ENCODE results near the gene HTRA1. TPM values are rescaled to one million over a fixed set of nuclear protein-coding genes. Genes with fewer than 3 reads are reported as not detected.

HTRA1 gene
- total RNA-seq, 1 experiment from 2014 or later, result 18.6 TPM

DNA sequence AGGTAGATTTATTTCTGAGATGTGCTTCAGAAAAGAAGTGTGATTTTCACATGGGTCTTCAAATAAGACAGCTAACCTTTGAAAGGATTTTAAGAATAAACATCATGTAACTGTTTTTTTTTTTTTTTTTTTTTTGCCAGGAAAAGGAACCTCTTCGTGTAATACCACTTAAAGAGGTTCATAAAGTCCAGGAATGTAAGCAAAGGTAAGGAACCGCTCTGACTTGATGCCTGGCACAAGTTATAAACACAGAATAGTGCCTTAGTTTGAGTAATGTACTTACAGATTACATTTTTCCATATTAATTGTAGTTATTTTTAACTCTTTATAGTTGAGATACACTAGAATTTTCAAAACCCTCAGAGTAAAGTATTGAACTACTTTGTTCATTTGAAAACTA, 37.3 kb upstream of the HTRA1 start:
- Histone ChIP-seq H4K20me1 (ENCODE audit: low read length) (no peaks in the 10 kb centered on the region), H3K27ac (ENCODE audit: low read length) (no peak overlapping the region), H3K36me3 (ENCODE audit: low read depth, low read length) (no peaks in the 10 kb centered on the region), H3K4me3 (ENCODE audit: low read length) (no peak overlapping the region), H3K9ac (ENCODE audit: low read length) (no peak overlapping the region), H3F3A (ENCODE audit: low read length, unreplicated experiment) (no peaks in the 10 kb centered on the region), H3K4me1 (ENCODE audit: insufficient read depth, low read length) (no peaks in the 10 kb centered on the region), H3K79me2 (ENCODE audit: low read length) (no peaks in the 10 kb centered on the region), H3K9me2 (replicated peaks; ENCODE audit: low read length) (no peaks in the 10 kb centered on the region), H3K4me2 (ENCODE audit: low read length) (no peak overlapping the region), H2AFZ (ENCODE audit: low read length) (no peak overlapping the region), H3K9me3 (ENCODE audit: low read length) (no peaks in the 10 kb centered on the region), H3K27me3 (ENCODE audit: low read length) (no peaks in the 10 kb centered on the region)
- CTCF ChIA-PET, result no interaction called here
- TF ChIP-seq CTCF (conservative IDR thresholded peaks at IDR 0.05; ENCODE audit: low read depth, low read length), result no peak
- TF ChIP-seq EZH2phosphoT487 (IDR thresholded peaks at IDR 0.05; ENCODE audit: borderline replicate concordance, low read length), result no peak
- no peak for TF ChIP-seq EZH2 (IDR thresholded peaks at IDR 0.05; ENCODE audit: low read length, unreplicated experiment)
- POLR2A ChIA-PET (ENCODE audit: unreplicated experiment), result no interaction called here
- no peak for DNase-seq
- intact Hi-C loops (cut with micrococcal nuclease), result no loop called here
- ATAC-seq, result no peak
- no TSS peak for BruUV-seq (replicated peaks)

- Histone ChIP-seq H3K4me2 (ENCODE audit: low read length) (no peak overlapping the region), H3K27ac (ENCODE audit: low read length) (no peak overlapping the region), H2AFZ (ENCODE audit: low read length) (no peak overlapping the region), H3K9me2 (replicated peaks; ENCODE audit: low read length) (no peaks in the 10 kb centered on the region), H3K36me3 (ENCODE audit: low read depth, low read length) (no peaks in the 10 kb centered on the region), H3K4me3 (ENCODE audit: low read length) (no peak overlapping the region), H3K9ac (ENCODE audit: low read length) (no peak overlapping the region), H3F3A (ENCODE audit: low read length, unreplicated experiment) (no peaks in the 10 kb centered on the region), H3K79me2 (ENCODE audit: low read length) (no peaks in the 10 kb centered on the region), H3K27me3 (ENCODE audit: low read length) (no peaks in the 10 kb centered on the region), H3K4me1 (ENCODE audit: insufficient read depth, low read length) (no peaks in the 10 kb centered on the region), H3K9me3 (ENCODE audit: low read length) (no peaks in the 10 kb centered on the region), H4K20me1 (ENCODE audit: low read length) (no peaks in the 10 kb centered on the region)
- no peak for DNase-seq
- no TSS peak for BruUV-seq (replicated peaks)
- intact Hi-C loops (cut with micrococcal nuclease), result loop anchor here (5.0 kb wide), 1 partner anchor 40 kb away; no protein-coding TSS in a partner anchor
- no peak for TF ChIP-seq CTCF (conservative IDR thresholded peaks at IDR 0.05; ENCODE audit: low read depth, low read length)
- TF ChIP-seq EZH2phosphoT487 (IDR thresholded peaks at IDR 0.05; ENCODE audit: borderline replicate concordance, low read length), result no peak
- TF ChIP-seq EZH2 (IDR thresholded peaks at IDR 0.05; ENCODE audit: low read length, unreplicated experiment), result no peak
- CTCF ChIA-PET, result no interaction called here
- POLR2A ChIA-PET (ENCODE audit: unreplicated experiment), result no interaction called here
- no peak for ATAC-seq
These were observed 34.5 kb upstream of the HTRA1 start for GRCh38 chr10:122426829-122427228.

GRCh38 chr10:122427280-122427679, 34.1 kb upstream of the HTRA1 start:
- H2AFZ ChIP-seq (ENCODE audit: low read length), result no peak overlapping the region
- intact Hi-C loops (cut with micrococcal nuclease), result loop anchor here (5.0 kb wide), 1 partner anchor 40 kb away; no protein-coding TSS in a partner anchor

More at GRCh38 chr10:122427280-122427679, 34.1 kb upstream of the HTRA1 start:
- Histone ChIP-seq H3K79me2 (ENCODE audit: low read length) (no peaks in the 10 kb centered on the region), H3K27ac (ENCODE audit: low read length) (no peak overlapping the region), H3K9ac (ENCODE audit: low read length) (no peak overlapping the region), H3K4me1 (ENCODE audit: insufficient read depth, low read length) (no peaks in the 10 kb centered on the region), H3K4me3 (ENCODE audit: low read length) (no peak overlapping the region), H4K20me1 (ENCODE audit: low read length) (no peaks in the 10 kb centered on the region), H3K4me2 (ENCODE audit: low read length) (no peak overlapping the region), H3F3A (ENCODE audit: low read length, unreplicated experiment) (no peaks in the 10 kb centered on the region), H3K36me3 (ENCODE audit: low read depth, low read length) (no peaks in the 10 kb centered on the region), H3K27me3 (ENCODE audit: low read length) (no peaks in the 10 kb centered on the region), H3K9me3 (ENCODE audit: low read length) (no peaks in the 10 kb centered on the region), H3K9me2 (replicated peaks; ENCODE audit: low read length) (no peaks in the 10 kb centered on the region)
- no peak for DNase-seq
- POLR2A ChIA-PET (ENCODE audit: unreplicated experiment), result no interaction called here
- TF ChIP-seq CTCF (conservative IDR thresholded peaks at IDR 0.05; ENCODE audit: low read depth, low read length), result no peak
- TF ChIP-seq EZH2 (IDR thresholded peaks at IDR 0.05; ENCODE audit: low read length, unreplicated experiment), result no peak
- no peak for TF ChIP-seq EZH2phosphoT487 (IDR thresholded peaks at IDR 0.05; ENCODE audit: borderline replicate concordance, low read length)
- BruUV-seq (replicated peaks), result no TSS peak
- CTCF ChIA-PET, result no interaction called here
- ATAC-seq, result no peak
